GM19240 (cell line): ENCODE data around the gene GRIA4.

Experiments
- DNase-seq: peaks from one replicate; pipeline ENCODE4 v3.0.0; 2011; ENCODE audit warnings: low spot score; ENCODE audit not compliant: insufficient read length

The GRIA4 gene

GRCh38 chr11:105636496-105636895, 26.6 kb downstream of the GRIA4 start:
- DNase-seq = no peak

GRCh38 chr11:105639527-105639926, 29.7 kb downstream of the GRIA4 start:
- DNase-seq = no peak

GRCh38 chr11:105641433-105641832, 31.6 kb downstream of the GRIA4 start:
- DNase-seq = no peak

GRCh38 chr11:105642870-105643269, 33.0 kb downstream of the GRIA4 start:
- DNase-seq = no peak

GRCh38 chr11:105644839-105645573, 35.1 kb downstream of the GRIA4 start:
- DNase-seq = no peak

GRCh38 chr11:105647780-105648179, 37.9 kb downstream of the GRIA4 start:
- DNase-seq = no peak

- no peak for DNase-seq
Observed at GRCh38 chr11:105648762-105649161, 38.9 kb downstream of the GRIA4 start.

GRCh38 chr11:105665281-105665680, 55.4 kb downstream of the GRIA4 start:
- DNase-seq = no peak

- no peak for DNase-seq
Observed at GRCh38 chr11:105667441-105667840, 57.6 kb downstream of the GRIA4 start.

- no peak for DNase-seq
Observed at GRCh38 chr11:105670811-105671210, 60.9 kb downstream of the GRIA4 start.

- no peak for DNase-seq
Observed at GRCh38 chr11:105673089-105673488, 63.2 kb downstream of the GRIA4 start.

GRCh38 chr11:105689631-105690030, 79.8 kb downstream of the GRIA4 start:
- no peak for DNase-seq

- DNase-seq = no peak
Observed at GRCh38 chr11:105690467-105690866, 80.6 kb downstream of the GRIA4 start.

- no peak for DNase-seq
Observed at GRCh38 chr11:105693075-105693759, 83.3 kb downstream of the GRIA4 start.

GRCh38 chr11:105696000-105696399, 86.1 kb downstream of the GRIA4 start:
- DNase-seq = no peak

GRCh38 chr11:105697291-105697690, 87.4 kb downstream of the GRIA4 start:
- DNase-seq = no peak

GRCh38 chr11:105699203-105699602, 89.3 kb downstream of the GRIA4 start:
- no peak for DNase-seq

- DNase-seq = no peak
Observed at GRCh38 chr11:105700271-105700670, 90.4 kb downstream of the GRIA4 start.

- DNase-seq = no peak
Observed at GRCh38 chr11:105701098-105701497, 91.2 kb downstream of the GRIA4 start.

- no peak for DNase-seq
Observed at GRCh38 chr11:105705786-105706530, 96.1 kb downstream of the GRIA4 start.

- no peak for DNase-seq
Observed at GRCh38 chr11:105713106-105713505, 103.2 kb downstream of the GRIA4 start.

GRCh38 chr11:105713696-105714095, 103.8 kb downstream of the GRIA4 start:
- no peak for DNase-seq
